SK-N-MC (cell line): ENCODE data around the gene ZZZ3.
"Not testable (repeated sequence)": the region's sequence is repeated elsewhere in the genome, so short reads cannot be mapped to it uniquely, and the experiment has no call there.

Experiments
- DNase-seq: peaks from one replicate; pipeline ENCODE4 v3.0.0-alpha.2; 2011; ENCODE audit warnings: low read depth, low spot score
- H3K27ac ChIP-seq: fragments of 200-600 bp; sonication (generic); 2 replicates; pipeline ENCODE4 v1.5.1; 2016; ENCODE audit warnings: mixed run types
- H3K36me3 ChIP-seq: fragments of 200-600 bp; sonication (generic); 2 replicates; pipeline ENCODE4 v1.6.1; 2017; ENCODE audit warnings: antibody characterized with exemption, low read length, mixed read lengths; ENCODE audit not compliant: insufficient read depth
- H3K4me3 ChIP-seq: fragments of 200-600 bp; sonication (generic); 2 replicates; pipeline ENCODE4 v1.5.1; 2016
- H3K9ac ChIP-seq: fragments of 200-600 bp; sonication (generic); 2 replicates; pipeline ENCODE4 v1.8.0; 2017; ENCODE audit warnings: mixed run types, mixed read lengths; ENCODE audit not compliant: insufficient read length
- H3K9me3 ChIP-seq: fragments of 200-600 bp; sonication (generic); 2 replicates; pipeline ENCODE4 v1.6.1; 2017; ENCODE audit warnings: low read depth, mild to moderate bottlenecking, antibody characterized with exemption, low read length, moderate library complexity, mixed read lengths
- EZH2 ChIP-seq: fragments of 200-600 bp; sonication (generic); IDR thresholded peaks from one replicate; pipeline ENCODE4 v1.6.1; 2017; ENCODE audit warnings: antibody characterized with exemption
- FOXP2 ChIP-seq: optimal IDR thresholded peaks from 2 replicates; pipeline ENCODE3; 2011; ENCODE audit warnings: mild to moderate bottlenecking, moderate library complexity; ENCODE audit not compliant: insufficient read depth; ENCODE audit errors: extremely low read length, control extremely low read depth
- POLR2AphosphoS5 ChIP-seq: IDR thresholded peaks from 2 replicates; pipeline ENCODE4 v1.6.1; 2012; ENCODE audit warnings: mild to moderate bottlenecking, low read depth, low read length, borderline replicate concordance

The ZZZ3 gene

GRCh38 chr1:77659879-77660593 is 22.4 kb downstream of the ZZZ3 start:
- no peak overlapping the region for H3K27ac ChIP-seq
- no peak for DNase-seq
- TF ChIP-seq POLR2AphosphoS5 (no peak), FOXP2 (no peak), EZH2 (no peak)
- no peak overlapping the region for H3K9ac ChIP-seq
- H3K4me3 ChIP-seq: no peak overlapping the region
- no peaks in the 10 kb centered on the region for H3K9me3 ChIP-seq
- H3K36me3 ChIP-seq: peaks cover 7% of the 10 kb centered on the region; the same call in 1 of the 2 replicates

GRCh38 chr1:77658271-77658670 is 24.2 kb downstream of the ZZZ3 start:
- no peak overlapping the region for H3K27ac ChIP-seq
- no peak overlapping the region for H3K4me3 ChIP-seq
- no peaks in the 10 kb centered on the region for H3K9me3 ChIP-seq
- H3K9ac ChIP-seq: no peak overlapping the region
- TF ChIP-seq EZH2: no peak
- no peak for TF ChIP-seq FOXP2
- TF ChIP-seq POLR2AphosphoS5: no peak
- peaks cover 9% of the 10 kb centered on the region; the same call in 1 of the 2 replicates for H3K36me3 ChIP-seq
- DNase-seq: no peak

GRCh38 chr1:77655431-77655974 is 27.0 kb downstream of the ZZZ3 start:
- H3K9ac ChIP-seq: no peak overlapping the region
- H3K27ac ChIP-seq: no peak overlapping the region
- TF ChIP-seq FOXP2: no peak
- TF ChIP-seq EZH2: no peak
- no peak for TF ChIP-seq POLR2AphosphoS5
- H3K4me3 ChIP-seq: no peak overlapping the region
- H3K36me3 ChIP-seq: peaks cover 14% of the 10 kb centered on the region
- H3K9me3 ChIP-seq: peaks cover 5% of the 10 kb centered on the region; the same call in 1 of the 2 replicates
- no peak for DNase-seq

- H3K9me3 ChIP-seq: peaks cover 14% of the 10 kb centered on the region; the same call in 1 of the 2 replicates
- H3K27ac ChIP-seq: peak overlapping the region; percentile 77
- no peak for DNase-seq
- no peak overlapping the region for H3K4me3 ChIP-seq
- H3K9ac ChIP-seq: no peak overlapping the region
- peaks cover 29% of the 10 kb centered on the region for H3K36me3 ChIP-seq
- TF ChIP-seq FOXP2 (no peak), POLR2AphosphoS5 (no peak), EZH2 (no peak)
Observed at GRCh38 chr1:77652970-77653516, 29.4 kb downstream of the ZZZ3 start.

GRCh38 chr1:77652268-77652667 is 30.2 kb downstream of the ZZZ3 start:
- peak overlapping the region; percentile 77 for H3K27ac ChIP-seq
- H3K4me3 ChIP-seq: peak overlapping the region; percentile 10; the same call in 1 of the 2 replicates
- DNase-seq: no peak
- no peak overlapping the region for H3K9ac ChIP-seq
- TF ChIP-seq FOXP2 (no peak), EZH2 (no peak), POLR2AphosphoS5 (no peak)
- peaks cover 14% of the 10 kb centered on the region; the same call in 1 of the 2 replicates for H3K9me3 ChIP-seq
- peaks cover 34% of the 10 kb centered on the region for H3K36me3 ChIP-seq

- Histone ChIP-seq H3K36me3 (peaks cover 60% of the 10 kb centered on the region), H3K27ac (no peak overlapping the region), H3K9me3 (peaks cover 18% of the 10 kb centered on the region; the same call in 1 of the 2 replicates), H3K4me3 (no peak overlapping the region), H3K9ac (no peak overlapping the region)
- no peak for DNase-seq
- TF ChIP-seq POLR2AphosphoS5: no peak
- TF ChIP-seq EZH2: no peak
- TF ChIP-seq FOXP2: no peak
Observed at GRCh38 chr1:77649127-77649526, 33.3 kb downstream of the ZZZ3 start.

GRCh38 chr1:77646224-77646623 is 36.2 kb downstream of the ZZZ3 start:
- not testable (repeated sequence) for H3K4me3 ChIP-seq, H3K27ac ChIP-seq, DNase-seq, H3K9ac ChIP-seq
- peaks cover 68% of the 10 kb centered on the region for H3K36me3 ChIP-seq
- peaks cover 18% of the 10 kb centered on the region; the same call in 1 of the 2 replicates for H3K9me3 ChIP-seq

GRCh38 chr1:77643456-77643855 is 39.0 kb downstream of the ZZZ3 start:
- Histone ChIP-seq H3K9me3 (peaks cover 3% of the 10 kb centered on the region; the same call in 1 of the 2 replicates), H3K4me3 (no peak overlapping the region), H3K36me3 (peaks cover 61% of the 10 kb centered on the region), H3K9ac (no peak overlapping the region), H3K27ac (peak overlapping the region; percentile 79)
- no peak for DNase-seq
- TF ChIP-seq FOXP2: no peak
- TF ChIP-seq POLR2AphosphoS5: no peak
- no peak for TF ChIP-seq EZH2
